Heart left ventricle (tissue), 16 donors: ENCODE data around the gene CUX1. TPM values are rescaled to one million over a fixed set of nuclear protein-coding genes. Genes with fewer than 3 reads are reported as not detected.

Source experiments
- ATAC-seq, 4 donors: fragments of 200-7000 bp; cut with Tn5 transposase; one replicate each; pipeline ENCODE4 v1.9.1; 2020 to 2022; ENCODE audit warnings: moderate library complexity in 4 of 4, mild to moderate bottlenecking in 3 of 4, moderate number of reproducible peaks in 1 of 4
- DNase-seq, 5 donors: peaks; one replicate each; pipeline ENCODE4 v3.0.0-alpha.2; 2020
- H3K27ac ChIP-seq, 12 donors: fragments of 200-600 bp; sonication (generic) in 4 of 12; one replicate each; pipeline versions ENCODE4 v1.5.0 to v1.8.0; 2016 to 2022; ENCODE audit warnings: mild to moderate bottlenecking in 2 of 12
- H3K27me3 ChIP-seq, 9 donors: fragments of 200-600 bp; sonication (generic) in 2 of 9; one replicate each; pipeline versions ENCODE4 v1.5.1 to v1.8.0; 2016 to 2022; ENCODE audit warnings: mild to moderate bottlenecking in 3 of 9
- H3K36me3 ChIP-seq, 9 donors: fragments of 200-600 bp; sonication (generic) in 2 of 9; one replicate each; pipeline versions ENCODE4 v1.5.0 to v1.8.0; 2018 to 2022; ENCODE audit warnings: mild to moderate bottlenecking in 2 of 9
- H3K4me1 ChIP-seq, 12 donors: fragments of 200-600 bp; sonication (generic) in 4 of 12; one replicate each; pipeline versions ENCODE4 v1.5.0 to v1.8.0; 2016 to 2022; ENCODE audit warnings: mild to moderate bottlenecking in 3 of 12
- H3K4me3 ChIP-seq, 12 donors: fragments of 200-600 bp; sonication (generic) in 4 of 12; one replicate each; pipeline versions ENCODE4 v1.5.0 to v1.8.0; 2017 to 2022; ENCODE audit warnings: mild to moderate bottlenecking in 9 of 12, moderate library complexity in 4 of 12
- H3K9me3 ChIP-seq, 12 donors: fragments of 200-600 bp; sonication (generic) in 4 of 12; one replicate each; pipeline versions ENCODE4 v1.5.0 to v1.8.0; 2016 to 2022; ENCODE audit warnings: mild to moderate bottlenecking in 1 of 12
- CTCF ChIP-seq, 12 donors: fragments of 200-600 bp; sonication (generic) in 4 of 12; IDR thresholded peaks; one replicate each; pipeline versions ENCODE4 v1.5.0 to v1.8.0; 2018 to 2022; ENCODE audit warnings: antibody characterized with exemption in 12 of 12, mild to moderate bottlenecking in 5 of 12
- POLR2A ChIP-seq, 2 donors: fragments of 450-650 bp; IDR thresholded peaks; one replicate each; pipeline ENCODE4 v1.6.1; 2017; ENCODE audit warnings: antibody characterized with exemption in 2 of 2, mild to moderate bottlenecking in 2 of 2, moderate library complexity in 2 of 2
- WGBS, 4 donors: extraction: QIAGEN DNeasy Blood & Tissue Kit in 2 of 4; methylation state at CpG; one replicate each; pipeline versions ENCODE4 v1.1.5 to v1.1.7; 2013 to 2018; 5-methylcytosine and 5-hydroxymethylcytosine counted together
- intact Hi-C, 10 donors: fragments of 100-400 bp; cut with DNase I; formaldehyde crosslinking; loops; one replicate each; pipeline versions ENCODE4 v1.11.1 to v1.14.2; 2022
- polyA plus RNA-seq, 2 donors: library from polyadenylated mRNA; stranded (reverse); fragments of 200-250 nt; gene quantifications; one replicate each; pipeline ENCODE4 v1.2.3, GENCODE V29; 2013
- total RNA-seq, 9 donors: library from RNA; depleted of rRNA in 2 of 9; stranded (reverse); fragments of >200 nt in 2 of 9; fragmentation: NEBNext Ultra II Directional in 3 of 9; extraction: Animal tissue kit (Norgen Biotek cat#: 25700) in 3 of 9; gene quantifications; one replicate each; pipeline versions ENCODE4 v1.1.0 to v1.2.4, GENCODE V29; 2016 to 2023
- donor health status: ischemic (EF 13 %, LVEDD 7.1; RV severe dilation, severe dysfunction).
- donor health status: healthy with polysubstance abuse.
- donor health status: DM: no; HTN: yes; CAD: no.
- donor health status: DM: no; HTN: no; CAD: no.
- donor health status: ischemic (EF 25% LVEDD 6.9; RV normal size, moderate dysfunction).
- donor health status: ischemic (EF 25% LVEDD 5.7; RV mildly dilated, moderate dysfunction).
- donor health status: healthy.
- donor health status: DM: yes; HTN: yes; CAD: no.
- donor health status: ischemic (EF 35%, LVEDD 5.7; RV mildly dilated, moderate dysfunction).
- donor health status: nonischemic (EF 11% LVEDD 7.7; RV severe dilation, severe dysfunction).
- donor health status: DM: yes; HTN: yes; CAD: no.
- donor health status: PGD.
- donor health status: ischemic (EF 29% LVEDD 5.4; RV normal size, mild dysfunction).
- donor health status: nonischemic (EF 23%, LVEDD 6.1; RV moderate dilation, normal function).

The CUX1 gene
- total and polyA plus RNA-seq, 11 donors, result 51.9 to 173 (median 122) TPM

GRCh38 chr7:102304668-102305067 is 487.2 kb downstream of the CUX1 start:
- Histone ChIP-seq H3K27ac (peak overlapping the region in 1 of 12 donors; percentile 49), H3K9me3 (no peaks in the 10 kb centered on the region), H3K27me3 (peaks cover 0 to 16% (median 11%) of the 10 kb centered on the region in 9 donors), H3K4me1 (peaks cover 0 to 48% (median 4%) of the 10 kb centered on the region in 12 donors), H3K36me3 (peaks cover 0 to 6% (median 0%) of the 10 kb centered on the region in 9 donors), H3K4me3 (no peak overlapping the region)
- 50 to 65% (median 62%) methylated on average over 4 to 11 of the region's 11 CpGs for WGBS, 4 donors
- intact Hi-C loops, result no loop called here
- DNase-seq (peak in 1 of 5 donors; percentile 56), ATAC-seq (peak in 3 of 4 donors; percentile 11 to 29 (median 27))
- TF ChIP-seq POLR2A (IDR thresholded peaks at IDR 0.05), result no peak
- TF ChIP-seq CTCF (IDR thresholded peaks at IDR 0.05), result no peak

- Histone ChIP-seq H3K27me3 (peaks cover 0 to 6% (median 2%) of the 10 kb centered on the region in 9 donors), H3K36me3 (peaks cover 0 to 12% (median 0%) of the 10 kb centered on the region in 9 donors), H3K4me3 (no peak overlapping the region), H3K9me3 (no peaks in the 10 kb centered on the region), H3K27ac (peak overlapping the region in 1 of 12 donors; percentile 20), H3K4me1 (peaks cover 0 to 43% (median 2%) of the 10 kb centered on the region in 12 donors)
- WGBS, 4 donors, result 91 to 94% (median 93%) methylated on average over 17 of the region's 17 CpGs
- TF ChIP-seq CTCF (IDR thresholded peaks at IDR 0.05), result no peak
- no peak for TF ChIP-seq POLR2A (IDR thresholded peaks at IDR 0.05)
- intact Hi-C loops, result no loop called here
- no peak for ATAC-seq
- DNase-seq, result no peak
These were observed 488.2 kb downstream of the CUX1 start for GRCh38 chr7:102305414-102306268.

GRCh38 chr7:102306916-102307677 is 489.7 kb downstream of the CUX1 start:
- Histone ChIP-seq H3K27ac (peak overlapping the region in 1 of 12 donors; percentile 37), H3K4me3 (peak overlapping the region in 1 of 12 donors; percentile 33), H3K36me3 (peaks cover 0 to 12% (median 0%) of the 10 kb centered on the region in 9 donors), H3K9me3 (no peaks in the 10 kb centered on the region), H3K4me1 (peaks cover 0 to 43% (median 1%) of the 10 kb centered on the region in 12 donors), H3K27me3 (no peaks in the 10 kb centered on the region)
- ATAC-seq, result peak; percentile 42 to 77 (median 58)
- 61 to 69% (median 65%) methylated on average over 6 to 17 of the region's 17 CpGs for WGBS, 4 donors
- DNase-seq, result peak in 3 of 5 donors; percentile 37 to 54 (median 50)
- TF ChIP-seq CTCF (IDR thresholded peaks at IDR 0.05), result no peak
- no peak for TF ChIP-seq POLR2A (IDR thresholded peaks at IDR 0.05)
- intact Hi-C loops, result no loop called here

GRCh38 chr7:102310414-102310815 is 493.0 kb downstream of the CUX1 start:
- H3K27ac ChIP-seq, result no peak overlapping the region
- peaks cover 0 to 19% (median 0%) of the 10 kb centered on the region in 9 donors for H3K36me3 ChIP-seq
- ATAC-seq (no peak), DNase-seq (no peak)
- no peaks in the 10 kb centered on the region for H3K27me3 ChIP-seq
- H3K4me3 ChIP-seq, result no peak overlapping the region
- H3K9me3 ChIP-seq, result no peaks in the 10 kb centered on the region
- TF ChIP-seq CTCF (IDR thresholded peaks at IDR 0.05) (no peak), POLR2A (IDR thresholded peaks at IDR 0.05) (no peak)
- peaks cover 0 to 21% (median 1%) of the 10 kb centered on the region in 12 donors for H3K4me1 ChIP-seq
- intact Hi-C loops, result no loop called here
- 83 to 93% (median 88%) methylated on average over 9 of the region's 9 CpGs for WGBS, 4 donors
